CD4-positive, alpha-beta T cell treated with Interleukin-17A for 4 hours (primary cell): ENCODE data around the gene PIEZO2.
"Not testable (repeated sequence)": the region's sequence is repeated elsewhere in the genome, so short reads cannot be mapped to it uniquely, and the experiment has no call there.

Source experiments
- DNase-seq: peaks from one replicate; pipeline ENCODE4 v3.0.0-alpha.2; 2020; ENCODE audit warnings: mixed read lengths

Gene PIEZO2

GRCh38 chr18:10953672-10954071 lies 195.7 kb downstream of the PIEZO2 start:
- no peak for DNase-seq

- no peak for DNase-seq
Measured at GRCh38 chr18:10951631-10952544, 197.5 kb downstream of the PIEZO2 start.

GRCh38 chr18:10950876-10951630 lies 198.3 kb downstream of the PIEZO2 start:
- no peak for DNase-seq

- no peak for DNase-seq
Measured at GRCh38 chr18:10950080-10950875, 199.1 kb downstream of the PIEZO2 start.

- no peak for DNase-seq
Measured at GRCh38 chr18:10949655-10950054, 199.7 kb downstream of the PIEZO2 start.

GRCh38 chr18:10948421-10948820 lies 200.9 kb downstream of the PIEZO2 start:
- no peak for DNase-seq

GRCh38 chr18:10946058-10946457 lies 203.3 kb downstream of the PIEZO2 start:
- no peak for DNase-seq

- DNase-seq, result no peak
Measured at GRCh38 chr18:10942998-10943397, 206.4 kb downstream of the PIEZO2 start.

GRCh38 chr18:10939822-10940221 lies 209.5 kb downstream of the PIEZO2 start:
- no peak for DNase-seq

GRCh38 chr18:10937743-10938640 lies 211.4 kb downstream of the PIEZO2 start:
- DNase-seq, result no peak

- no peak for DNase-seq
Measured at GRCh38 chr18:10936176-10937053, 213.0 kb downstream of the PIEZO2 start.

- no peak for DNase-seq
Measured at GRCh38 chr18:10935588-10935987, 213.8 kb downstream of the PIEZO2 start.

- not testable (repeated sequence) for DNase-seq
Measured at GRCh38 chr18:10933648-10934047, 215.7 kb downstream of the PIEZO2 start.

GRCh38 chr18:10930076-10930475 lies 219.3 kb downstream of the PIEZO2 start:
- DNase-seq, result no peak

- DNase-seq, result no peak
Measured at GRCh38 chr18:10928772-10929373, 220.5 kb downstream of the PIEZO2 start.

- DNase-seq, result no peak
Measured at GRCh38 chr18:10928011-10928771, 221.2 kb downstream of the PIEZO2 start.

- no peak for DNase-seq
Measured at GRCh38 chr18:10927286-10927992, 221.9 kb downstream of the PIEZO2 start.

GRCh38 chr18:10926621-10927161 lies 222.7 kb downstream of the PIEZO2 start:
- no peak for DNase-seq

- DNase-seq, result no peak
Measured at GRCh38 chr18:10924290-10924689, 225.1 kb downstream of the PIEZO2 start.
